Fibroblast of villous mesenchyme (primary cell): Measurements from ENCODE around the gene VPS37D. TPM values are rescaled to one million over a fixed set of nuclear protein-coding genes. Genes with fewer than 3 reads are reported as not detected.
A peak's percentile ranks its signal among the peaks of the same experiment; 100 is the strongest.

ENCODE experiments used
- DNase-seq: peaks from one replicate; pipeline ENCODE4 v3.0.0-alpha.2; 2010; ENCODE audit warnings: low read depth
- H3K4me3 ChIP-seq: 2 replicates; pipeline ENCODE4 v1.5.1; 2011; ENCODE audit warnings: low read depth, mild to moderate bottlenecking, low read length
- CTCF ChIP-seq: IDR thresholded peaks from 2 replicates; pipeline ENCODE4 v1.5.1; 2012; ENCODE audit warnings: low read depth, mild to moderate bottlenecking, low read length; ENCODE audit not compliant: insufficient read depth
- total RNA-seq: library from RNA; depleted of rRNA; stranded (reverse); fragments of >200 nt; gene quantifications from 2 replicates; pipeline ENCODE4 v1.2.3, GENCODE V29; 2012

VPS37D gene
- total RNA-seq, 1 donor = 3.0 TPM

GRCh38 chr7:73623798-73624668 lies 43.6 kb upstream of the VPS37D start, which contains the start of gene MLXIPL:
MLXIPL (minus strand) TSS chr7:73624522; CDS start chr7:73624492, 30 bp downstream.
- H3K4me3 ChIP-seq = peak within 1 kb of the TSS; percentile 48
- peak; percentile 35 for DNase-seq
- TF ChIP-seq CTCF = no peak

GRCh38 chr7:73624669-73625001 lies 43.0 kb upstream of the VPS37D start:
- no peak overlapping the region for H3K4me3 ChIP-seq
- DNase-seq = no peak
- no peak for TF ChIP-seq CTCF

GRCh38 chr7:73625276-73625675 lies 42.4 kb upstream of the VPS37D start:
- DNase-seq = no peak
- H3K4me3 ChIP-seq = no peak overlapping the region
- no peak for TF ChIP-seq CTCF

GRCh38 chr7:73626814-73627213 lies 40.8 kb upstream of the VPS37D start:
- no peak for DNase-seq
- peak; percentile 11 for TF ChIP-seq CTCF
- H3K4me3 ChIP-seq = no peak overlapping the region

GRCh38 chr7:73628504-73628903 lies 39.1 kb upstream of the VPS37D start:
- no peak for TF ChIP-seq CTCF
- no peak overlapping the region for H3K4me3 ChIP-seq
- no peak for DNase-seq

GRCh38 chr7:73631558-73631957 lies 36.1 kb upstream of the VPS37D start:
- no peak for DNase-seq
- no peak for TF ChIP-seq CTCF
- H3K4me3 ChIP-seq = no peak overlapping the region
